Osteoblast (primary cell): ENCODE results near the gene TBX10. TPM values are rescaled to one million over a fixed set of nuclear protein-coding genes. Genes with fewer than 3 reads are reported as not detected.
A peak's percentile ranks its signal among the peaks of the same experiment; 100 is the strongest.

Experiments
- DNase-seq: peaks from one replicate; pipeline ENCODE4 v3.0.0; 2011; ENCODE audit warnings: low spot score, mixed read lengths; ENCODE audit not compliant: insufficient read length; ENCODE audit errors: missing footprints
- H2AFZ ChIP-seq: 2 replicates; pipeline ENCODE4 v1.6.0; 2011; ENCODE audit warnings: mild to moderate bottlenecking, low read length
- H3K27ac ChIP-seq: 2 replicates; pipeline ENCODE4 v1.5.1; 2011; ENCODE audit warnings: mild to moderate bottlenecking, low read depth, low read length, moderate library complexity
- H3K27me3 ChIP-seq: 2 replicates; pipeline ENCODE4 v1.6.0; 2012; ENCODE audit warnings: mild to moderate bottlenecking, control low read depth, inconsistent platforms, low read length, moderate library complexity; ENCODE audit not compliant: insufficient read depth
- H3K36me3 ChIP-seq: 2 replicates; pipeline ENCODE4 v1.5.1; 2011; ENCODE audit warnings: mild to moderate bottlenecking, low read length, control low read depth, moderate library complexity; ENCODE audit not compliant: insufficient read depth
- H3K4me1 ChIP-seq: 2 replicates; pipeline ENCODE4 v1.5.1; 2011; ENCODE audit warnings: mild to moderate bottlenecking, low read length, control low read depth, moderate library complexity; ENCODE audit not compliant: insufficient read depth
- H3K4me2 ChIP-seq: 2 replicates; pipeline ENCODE4 v1.6.0; 2011; ENCODE audit warnings: mild to moderate bottlenecking, low read length; ENCODE audit not compliant: insufficient read depth
- H3K4me3 ChIP-seq: fragments of 200-600 bp; sonication (generic); 3 replicates; pipeline ENCODE4 v1.5.1; 2012; ENCODE audit warnings: mild to moderate bottlenecking, low read length, inconsistent platforms; ENCODE audit not compliant: insufficient read depth
- H3K79me2 ChIP-seq: 2 replicates; pipeline ENCODE4 v1.6.0; 2012; ENCODE audit warnings: mild to moderate bottlenecking, low read length, control low read depth, inconsistent platforms; ENCODE audit not compliant: insufficient read depth
- H3K9me3 ChIP-seq: 2 replicates; pipeline ENCODE4 v1.5.1; 2011; ENCODE audit warnings: low read depth, low read length, control low read depth
- H4K20me1 ChIP-seq: 2 replicates; pipeline ENCODE4 v1.6.0; 2012; ENCODE audit warnings: mild to moderate bottlenecking, low read length, control low read depth; ENCODE audit not compliant: insufficient read depth
- CTCF ChIP-seq: IDR thresholded peaks from 2 replicates; pipeline ENCODE4 v1.5.1; 2011; ENCODE audit warnings: mild to moderate bottlenecking, low read depth, low read length, moderate library complexity; ENCODE audit errors: extremely low read depth
- total RNA-seq: library from RNA; depleted of rRNA; stranded (reverse); fragments of >200 nt; gene quantifications from 2 replicates; pipeline ENCODE4 v1.2.3, GENCODE V29; 2012

The TBX10 gene
- total RNA-seq, 1 donor = not detected

- H3K4me1 ChIP-seq = peaks cover 7% of the 10 kb centered on the region
- TF ChIP-seq CTCF = no peak
- H3K27me3 ChIP-seq = peaks cover 29% of the 10 kb centered on the region
- no peak overlapping the region for H3K4me2 ChIP-seq
- no peak overlapping the region for H2AFZ ChIP-seq
- H3K9me3 ChIP-seq = no peaks in the 10 kb centered on the region
- no peaks in the 10 kb centered on the region for H3K36me3 ChIP-seq
- H3K27ac ChIP-seq = no peak overlapping the region
- no peak overlapping the region for H3K4me3 ChIP-seq
- DNase-seq = peak; percentile 41
- H4K20me1 ChIP-seq = no peaks in the 10 kb centered on the region
- H3K79me2 ChIP-seq = no peaks in the 10 kb centered on the region
Measured at GRCh38 chr11:67616431-67617242, 22.9 kb downstream of the TBX10 start.

- DNase-seq = peak; percentile 73
- Histone ChIP-seq H2AFZ (no peak overlapping the region), H3K9me3 (no peaks in the 10 kb centered on the region), H3K4me2 (no peak overlapping the region), H3K36me3 (peaks cover under 1% of the 10 kb centered on the region), H4K20me1 (no peaks in the 10 kb centered on the region), H3K4me1 (peaks cover 7% of the 10 kb centered on the region), H3K79me2 (no peaks in the 10 kb centered on the region), H3K27ac (no peak overlapping the region), H3K27me3 (peaks cover 29% of the 10 kb centered on the region), H3K4me3 (no peak overlapping the region)
- TF ChIP-seq CTCF = no peak
Measured at GRCh38 chr11:67615728-67616430, 23.7 kb downstream of the TBX10 start.

- peak; percentile 87 for DNase-seq
- peak; percentile 61 for TF ChIP-seq CTCF
Measured at GRCh38 chr11:67614730-67615714, 24.5 kb downstream of the TBX10 start.

More at GRCh38 chr11:67614730-67615714, 24.5 kb downstream of the TBX10 start:
- no peak overlapping the region for H3K4me3 ChIP-seq
- peaks cover 7% of the 10 kb centered on the region for H3K36me3 ChIP-seq
- no peaks in the 10 kb centered on the region for H3K9me3 ChIP-seq
- H3K27ac ChIP-seq = no peak overlapping the region
- no peaks in the 10 kb centered on the region for H3K79me2 ChIP-seq
- H4K20me1 ChIP-seq = no peaks in the 10 kb centered on the region
- H3K4me1 ChIP-seq = peaks cover 7% of the 10 kb centered on the region
- H3K27me3 ChIP-seq = peaks cover 29% of the 10 kb centered on the region
- no peak overlapping the region for H3K4me2 ChIP-seq
- no peak overlapping the region for H2AFZ ChIP-seq
